Colonic mucosa (tissue), 4 donors: Measurements from ENCODE around the gene ACTR10. TPM values are rescaled to one million over a fixed set of nuclear protein-coding genes. Genes with fewer than 3 reads are reported as not detected.

Source experiments
- DNase-seq: peaks from one replicate; pipeline ENCODE4 v3.0.0-alpha.2; 2020
- H3K27ac ChIP-seq: fragments of 200-600 bp; one replicate; pipeline ENCODE4 v1.8.0; 2021
- H3K27me3 ChIP-seq: fragments of 200-600 bp; one replicate; pipeline ENCODE4 v1.8.0; 2021
- H3K36me3 ChIP-seq: fragments of 200-600 bp; one replicate; pipeline ENCODE4 v1.8.0; 2021
- H3K4me1 ChIP-seq: fragments of 200-600 bp; one replicate; pipeline ENCODE4 v1.8.0; 2021; ENCODE audit warnings: mild to moderate bottlenecking
- H3K4me3 ChIP-seq: fragments of 200-600 bp; one replicate; pipeline ENCODE4 v1.8.0; 2021
- H3K9ac ChIP-seq, 2 donors: one replicate each; pipeline ENCODE4 v1.7.0; 2013; ENCODE audit warnings: control low read depth in 2 of 2, low read depth in 2 of 2, low read length in 2 of 2
- H3K9me3 ChIP-seq: fragments of 200-600 bp; one replicate; pipeline ENCODE4 v1.8.0; 2021
- intact Hi-C: fragments of 100-400 bp; cut with DNase I; formaldehyde crosslinking; loops from one replicate; pipeline ENCODE4 v1.14.1; 2022
- total RNA-seq, 2 donors: library from RNA; stranded (reverse); fragmentation: NEBNext Ultra II Directional in 1 of 2; extraction: Animal tissue kit (Norgen Biotek cat#: 25700) in 1 of 2; gene quantifications; one replicate each; pipeline ENCODE4 v1.2.1, GENCODE V29; 2021
- TF ChIP-seq, protein P1 (sequence below): fragments of 200-600 bp; IDR thresholded peaks from one replicate; pipeline ENCODE4 v1.8.0; 2022; ENCODE audit warnings: antibody characterized with exemption, mild to moderate bottlenecking
- donor health status: healthy.
- donor health status: DM: no; HTN: no; CAD: no.
- donor health status: DM: no; HTN: no; CAD: no.

The ACTR10 gene
- 10 to 100 TPM; 45.9 to 61.4 TPM for total RNA-seq

DNA sequence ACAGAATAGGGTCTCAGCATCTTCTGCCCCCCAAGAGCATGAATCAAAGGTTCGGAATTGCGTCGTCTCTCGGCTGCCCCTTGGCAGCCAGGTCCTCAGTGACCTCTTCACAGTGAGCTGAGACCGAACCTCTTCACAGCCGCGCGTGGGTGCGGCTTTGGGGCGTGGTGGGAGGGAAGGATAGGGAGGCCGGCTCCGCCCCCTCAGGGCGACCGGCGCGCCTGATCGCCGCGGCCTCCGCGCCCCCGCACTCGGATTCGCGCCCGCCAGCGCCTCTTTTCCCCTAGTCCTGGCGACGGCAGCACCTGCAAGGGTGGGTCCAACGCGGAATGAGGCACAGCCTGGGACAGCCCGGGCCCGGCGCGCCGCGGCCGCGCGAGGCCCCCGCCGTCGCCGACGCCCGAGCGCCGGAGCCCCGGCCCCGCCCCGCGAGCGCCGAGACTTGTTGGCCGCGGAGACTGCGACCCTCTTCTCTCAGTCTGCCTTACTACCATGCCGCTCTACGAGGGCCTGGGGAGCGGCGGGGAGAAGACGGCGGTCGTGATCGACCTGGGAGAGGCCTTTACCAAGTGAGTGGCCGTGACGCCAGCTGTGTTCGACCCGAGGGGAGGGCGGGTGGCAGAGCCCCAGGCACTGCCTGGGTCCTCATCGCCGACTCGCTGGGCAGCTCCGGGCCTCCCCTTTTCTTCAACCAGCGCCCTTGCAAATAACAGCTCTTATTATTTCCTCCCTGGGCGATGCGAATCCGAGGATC, at the start of gene ACTR10:
Gene ACTR10 (plus strand): TSS at position 424 of the 754 bp plus-strand sequence. CDS start 69 bp downstream, at position 493.
- Histone ChIP-seq H3K4me1 (no peaks in the 10 kb centered on the region), H3K9me3 (no peaks in the 10 kb centered on the region), H3K36me3 (no peaks in the 10 kb centered on the region), H3K9ac (peak within 1 kb of the TSS; percentile 80 to 93), H3K27me3 (no peaks in the 10 kb centered on the region), H3K27ac (peak within 1 kb of the TSS; percentile 83), H3K4me3 (peak within 1 kb of the TSS; percentile 54)
- DNase-seq = peak; percentile 92
- TF ChIP-seq, protein P1, sequence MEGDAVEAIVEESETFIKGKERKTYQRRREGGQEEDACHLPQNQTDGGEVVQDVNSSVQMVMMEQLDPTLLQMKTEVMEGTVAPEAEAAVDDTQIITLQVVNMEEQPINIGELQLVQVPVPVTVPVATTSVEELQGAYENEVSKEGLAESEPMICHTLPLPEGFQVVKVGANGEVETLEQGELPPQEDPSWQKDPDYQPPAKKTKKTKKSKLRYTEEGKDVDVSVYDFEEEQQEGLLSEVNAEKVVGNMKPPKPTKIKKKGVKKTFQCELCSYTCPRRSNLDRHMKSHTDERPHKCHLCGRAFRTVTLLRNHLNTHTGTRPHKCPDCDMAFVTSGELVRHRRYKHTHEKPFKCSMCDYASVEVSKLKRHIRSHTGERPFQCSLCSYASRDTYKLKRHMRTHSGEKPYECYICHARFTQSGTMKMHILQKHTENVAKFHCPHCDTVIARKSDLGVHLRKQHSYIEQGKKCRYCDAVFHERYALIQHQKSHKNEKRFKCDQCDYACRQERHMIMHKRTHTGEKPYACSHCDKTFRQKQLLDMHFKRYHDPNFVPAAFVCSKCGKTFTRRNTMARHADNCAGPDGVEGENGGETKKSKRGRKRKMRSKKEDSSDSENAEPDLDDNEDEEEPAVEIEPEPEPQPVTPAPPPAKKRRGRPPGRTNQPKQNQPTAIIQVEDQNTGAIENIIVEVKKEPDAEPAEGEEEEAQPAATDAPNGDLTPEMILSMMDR = no peak
- intact Hi-C loops = no loop called here

DNA sequence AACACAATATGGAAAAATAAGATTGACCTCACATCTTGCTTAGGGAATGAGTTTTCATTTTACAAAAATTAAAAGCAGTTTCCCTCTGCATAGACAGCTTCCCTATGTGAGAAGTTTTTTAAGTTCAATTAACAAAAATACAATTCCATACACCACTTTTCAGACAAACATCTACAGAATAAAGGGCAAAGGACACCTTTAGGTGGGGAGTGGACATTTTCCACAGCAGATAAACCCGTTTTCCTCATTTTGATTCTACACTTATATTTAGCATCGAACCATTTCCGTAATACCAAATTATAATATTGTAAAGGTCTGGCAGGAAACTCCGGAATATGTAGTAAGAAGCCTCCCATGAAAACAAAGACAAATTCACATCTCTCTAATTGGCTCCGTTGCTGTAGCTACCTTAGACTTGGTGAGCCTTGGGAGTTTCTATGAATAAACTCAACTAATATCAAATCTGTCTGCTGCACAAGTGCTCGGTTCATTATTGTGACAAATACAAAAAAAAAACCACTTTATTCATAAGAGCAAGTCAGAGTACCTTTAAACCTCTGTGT, 49.6 kb upstream of the ACTR10 start:
- intact Hi-C loops = no loop called here
- peaks cover 23% of the 10 kb centered on the region for H3K27me3 ChIP-seq
- H3K4me1 ChIP-seq = no peaks in the 10 kb centered on the region
- H3K36me3 ChIP-seq = no peaks in the 10 kb centered on the region
- no peak overlapping the region for H3K27ac ChIP-seq
- H3K9ac ChIP-seq = no peak overlapping the region
- TF ChIP-seq, protein P1 = no peak
- no peaks in the 10 kb centered on the region for H3K9me3 ChIP-seq
- no peak overlapping the region for H3K4me3 ChIP-seq
- no peak for DNase-seq

DNA sequence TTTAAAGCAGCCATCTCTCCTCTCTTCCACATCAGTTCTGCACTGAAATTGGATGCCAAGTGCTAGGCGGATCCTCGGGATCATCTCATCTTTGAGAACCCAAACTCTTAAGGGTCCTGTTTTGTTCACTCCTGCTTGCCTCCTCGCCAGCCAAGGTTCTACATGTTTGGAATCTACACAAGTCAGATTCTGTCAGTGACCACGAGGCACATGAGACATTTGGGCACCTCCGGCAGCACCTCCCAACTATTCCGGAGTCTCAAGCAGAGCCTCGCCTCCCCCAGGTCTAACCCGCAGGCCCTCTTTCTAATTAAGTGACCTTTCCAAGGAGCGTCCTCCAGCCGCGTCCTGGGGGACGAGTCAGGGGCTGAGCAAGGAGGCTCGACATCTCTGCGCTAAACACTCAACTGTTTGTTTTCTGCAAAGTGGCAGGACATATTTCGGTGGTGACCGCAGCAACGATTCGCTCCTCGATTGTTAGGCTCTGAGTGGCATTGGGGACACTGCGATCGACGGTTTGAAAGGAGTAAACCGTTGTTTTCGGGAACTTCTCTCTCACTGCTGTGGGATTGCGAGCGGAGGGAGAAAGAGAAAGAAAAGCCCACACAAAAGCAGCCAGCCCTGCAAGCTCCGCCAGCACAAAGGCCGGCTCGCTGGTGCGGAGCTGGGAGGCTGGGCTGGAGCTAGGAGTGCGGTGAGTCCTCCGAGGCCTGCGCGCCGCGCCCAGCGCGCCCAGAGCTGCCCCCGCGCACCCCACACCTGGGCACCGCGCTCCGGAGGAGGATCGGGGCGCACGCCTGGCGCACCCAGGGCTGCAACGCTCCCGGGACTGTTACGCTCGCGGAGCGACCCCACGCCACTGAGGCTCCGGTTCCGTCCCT, 48.6 kb upstream of the ACTR10 start:
- Histone ChIP-seq H3K36me3 (no peaks in the 10 kb centered on the region), H3K27ac (no peak overlapping the region), H3K4me1 (no peaks in the 10 kb centered on the region), H3K9me3 (no peaks in the 10 kb centered on the region), H3K9ac (peak overlapping the region; percentile 51 to 60), H3K27me3 (peaks cover 23% of the 10 kb centered on the region), H3K4me3 (peak overlapping the region; percentile 89)
- DNase-seq = peak; percentile 23
- TF ChIP-seq, protein P1 = no peak
- intact Hi-C loops = no loop called here

DNA sequence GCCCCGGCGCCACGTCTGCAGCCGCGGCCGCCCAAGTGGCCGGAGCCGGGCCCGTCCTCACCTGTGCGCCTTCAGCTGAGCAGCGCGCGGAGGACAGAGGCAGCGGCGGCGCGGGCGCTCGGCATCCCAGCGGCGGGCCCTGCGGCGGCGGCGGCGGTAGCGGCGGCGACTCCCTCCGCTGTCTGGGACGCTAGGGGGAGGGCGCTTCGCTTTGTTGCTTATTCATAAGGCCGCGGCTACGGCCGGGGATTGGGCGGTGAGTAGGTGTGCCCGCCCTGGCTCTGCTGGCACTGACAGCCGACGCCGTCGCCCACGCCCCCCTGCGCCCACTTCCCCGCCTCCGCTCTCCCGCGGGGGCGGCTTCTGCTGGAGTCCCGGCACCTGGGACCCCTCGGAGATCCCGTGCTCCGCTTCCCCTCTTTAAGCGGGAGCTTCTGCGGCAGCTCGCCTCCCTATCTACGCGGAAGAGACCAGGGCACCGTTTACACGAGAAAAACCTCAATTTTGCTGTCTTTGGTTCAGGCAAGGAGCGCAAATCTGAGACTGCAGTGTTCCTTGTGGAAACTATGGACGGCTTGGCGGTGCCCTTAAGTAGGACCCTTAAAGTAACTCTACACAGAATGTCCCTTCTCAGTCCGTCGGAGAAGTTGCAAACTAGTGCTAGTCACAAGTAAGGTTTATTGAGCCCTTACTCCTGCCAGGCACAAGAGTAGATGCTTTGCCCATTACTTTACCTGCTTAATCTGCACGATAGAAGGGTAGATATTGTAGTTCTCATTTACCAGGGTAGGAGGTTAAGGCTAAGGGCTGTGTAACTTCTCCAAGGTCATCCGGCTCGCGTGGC, 47.7 kb upstream of the ACTR10 start, which contains the start of gene ARMH4:
Gene ARMH4 (minus strand): TSS at position 200 of the 844 bp plus-strand sequence. CDS start 12,855 bp downstream, outside the sequence.
- peaks cover 23% of the 10 kb centered on the region for H3K27me3 ChIP-seq
- intact Hi-C loops = no loop called here
- TF ChIP-seq, protein P1 = no peak
- no peaks in the 10 kb centered on the region for H3K9me3 ChIP-seq
- H3K4me3 ChIP-seq = peak within 1 kb of the TSS; percentile 89
- H3K36me3 ChIP-seq = no peaks in the 10 kb centered on the region
- no peaks in the 10 kb centered on the region for H3K4me1 ChIP-seq
- peak within 1 kb of the TSS; percentile 51 to 60 for H3K9ac ChIP-seq
- DNase-seq = peak; percentile 89
- H3K27ac ChIP-seq = no peak within 1 kb of the TSS
